ENCODE results near the gene GFOD2. TPM values are rescaled to one million over a fixed set of nuclear protein-coding genes. Genes with fewer than 3 reads are reported as not detected.

GFOD2 gene
- total and polyA plus RNA-seq, 9 donors = 8.3 to 15.9 (median 12.9) TPM

DNA sequence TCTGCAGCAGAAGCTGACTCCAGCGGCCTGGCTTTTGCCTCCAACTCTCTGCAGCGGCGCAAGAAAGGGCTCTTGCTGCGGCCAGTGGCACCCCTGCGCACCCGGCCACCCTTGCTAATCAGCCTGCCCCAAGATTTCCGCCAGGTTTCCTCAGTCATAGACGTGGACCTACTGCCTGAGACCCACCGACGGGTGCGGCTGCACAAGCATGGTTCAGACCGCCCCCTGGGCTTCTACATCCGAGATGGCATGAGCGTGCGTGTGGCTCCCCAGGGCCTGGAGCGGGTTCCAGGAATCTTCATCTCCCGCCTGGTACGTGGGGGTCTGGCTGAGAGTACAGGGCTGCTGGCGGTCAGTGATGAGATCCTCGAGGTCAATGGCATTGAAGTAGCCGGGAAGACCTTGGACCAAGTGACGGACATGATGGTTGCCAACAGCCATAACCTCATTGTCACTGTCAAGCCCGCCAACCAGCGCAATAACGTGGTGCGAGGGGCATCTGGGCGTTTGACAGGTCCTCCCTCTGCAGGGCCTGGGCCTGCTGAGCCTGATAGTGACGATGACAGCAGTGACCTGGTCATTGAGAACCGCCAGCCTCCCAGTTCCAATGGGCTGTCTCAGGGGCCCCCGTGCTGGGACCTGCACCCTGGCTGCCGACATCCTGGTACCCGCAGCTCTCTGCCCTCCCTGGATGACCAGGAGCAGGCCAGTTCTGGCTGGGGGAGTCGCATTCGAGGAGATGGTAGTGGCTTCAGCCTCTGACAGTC, 57.0 kb downstream of the GFOD2 start:
- no peak overlapping the region for H3K27ac ChIP-seq
- intact Hi-C loops (cut with DNase I) = loop anchor here in 2 of 4 donors (5.0 to 10.0 kb wide), 3 partner anchors 137 to 435 kb away; partner anchors contain the start of genes CTRL (in 1 of the 2), PSMB10 (in 1 of the 2), RIPOR1 (in 1 of the 2) and TMEM208 (in 1 of the 2)
- 84 to 93% (median 87%) methylated on average over 34 of the region's 34 CpGs for WGBS, 3 donors
- H3K4me3 ChIP-seq = no peak overlapping the region
- TF ChIP-seq EP300 (IDR thresholded peaks at IDR 0.05) = no peak
- no peak for TF ChIP-seq POLR2A (IDR thresholded peaks at IDR 0.05)
- TF ChIP-seq, protein P1, sequence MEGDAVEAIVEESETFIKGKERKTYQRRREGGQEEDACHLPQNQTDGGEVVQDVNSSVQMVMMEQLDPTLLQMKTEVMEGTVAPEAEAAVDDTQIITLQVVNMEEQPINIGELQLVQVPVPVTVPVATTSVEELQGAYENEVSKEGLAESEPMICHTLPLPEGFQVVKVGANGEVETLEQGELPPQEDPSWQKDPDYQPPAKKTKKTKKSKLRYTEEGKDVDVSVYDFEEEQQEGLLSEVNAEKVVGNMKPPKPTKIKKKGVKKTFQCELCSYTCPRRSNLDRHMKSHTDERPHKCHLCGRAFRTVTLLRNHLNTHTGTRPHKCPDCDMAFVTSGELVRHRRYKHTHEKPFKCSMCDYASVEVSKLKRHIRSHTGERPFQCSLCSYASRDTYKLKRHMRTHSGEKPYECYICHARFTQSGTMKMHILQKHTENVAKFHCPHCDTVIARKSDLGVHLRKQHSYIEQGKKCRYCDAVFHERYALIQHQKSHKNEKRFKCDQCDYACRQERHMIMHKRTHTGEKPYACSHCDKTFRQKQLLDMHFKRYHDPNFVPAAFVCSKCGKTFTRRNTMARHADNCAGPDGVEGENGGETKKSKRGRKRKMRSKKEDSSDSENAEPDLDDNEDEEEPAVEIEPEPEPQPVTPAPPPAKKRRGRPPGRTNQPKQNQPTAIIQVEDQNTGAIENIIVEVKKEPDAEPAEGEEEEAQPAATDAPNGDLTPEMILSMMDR (IDR thresholded peaks at IDR 0.05) = no peak
- no peaks in the 10 kb centered on the region for H3K27me3 ChIP-seq
- H3K9me3 ChIP-seq = no peaks in the 10 kb centered on the region
- peaks cover 8% of the 10 kb centered on the region for H3K4me1 ChIP-seq (ENCODE audit: insufficient read depth)
- peak in 2 of 5 donors; percentile 54 to 57 for DNase-seq
- no peaks in the 10 kb centered on the region for H3K36me3 ChIP-seq

DNA sequence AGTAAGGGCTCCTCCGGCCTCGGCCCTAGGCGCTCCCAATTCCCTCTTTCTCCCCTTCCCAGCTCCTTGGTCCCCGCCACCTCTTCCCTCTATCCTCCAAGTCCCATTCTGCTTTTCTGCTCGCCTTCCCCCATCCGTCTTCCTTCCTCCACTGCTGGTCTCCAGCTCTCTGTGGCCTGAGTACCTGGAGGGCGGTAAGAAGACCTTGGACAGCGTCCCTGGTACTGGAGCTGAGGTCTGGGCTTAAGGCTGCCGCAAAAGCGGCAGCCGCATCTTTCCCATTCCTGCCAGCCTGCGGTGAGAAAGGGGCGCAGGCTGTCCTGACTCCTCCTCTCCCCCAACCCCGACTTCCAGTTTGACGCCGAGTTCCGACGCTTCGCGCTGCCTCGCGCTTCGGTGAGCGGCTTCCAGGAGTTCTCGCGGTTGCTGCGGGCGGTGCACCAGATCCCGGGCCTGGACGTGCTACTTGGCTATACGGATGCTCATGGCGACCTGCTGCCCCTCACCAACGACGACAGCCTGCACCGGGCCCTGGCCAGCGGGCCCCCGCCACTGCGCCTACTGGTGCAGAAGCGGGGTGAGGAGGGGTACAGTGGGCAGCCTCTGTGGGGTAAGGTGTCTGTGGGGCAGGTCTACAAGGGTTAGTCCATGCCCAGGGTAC, 57.9 kb downstream of the GFOD2 start:
- peak overlapping the region; percentile 31 to 88 for H3K27ac ChIP-seq
- whole genome bisulfite sequencing, 3 donors = 5 to 11% (median 7%) methylated on average over 24 to 39 of the region's 39 CpGs
- intact Hi-C loops (cut with DNase I) = loop anchor here in 2 of 4 donors (5.0 to 10.0 kb wide), 3 partner anchors 136 to 434 kb away; partner anchors contain the start of genes CTRL (in 1 of the 2), PSMB10 (in 1 of the 2), RIPOR1 (in 1 of the 2) and TMEM208 (in 1 of the 2)
- TF ChIP-seq POLR2A (IDR thresholded peaks at IDR 0.05) = no peak
- DNase-seq = peak in 1 of 5 donors; percentile 61
- H3K4me3 ChIP-seq = peak overlapping the region; percentile 90
- H3K36me3 ChIP-seq = no peaks in the 10 kb centered on the region
- no peaks in the 10 kb centered on the region for H3K27me3 ChIP-seq
- peaks cover 8% of the 10 kb centered on the region for H3K4me1 ChIP-seq (ENCODE audit: insufficient read depth)
- no peaks in the 10 kb centered on the region for H3K9me3 ChIP-seq

DNA sequence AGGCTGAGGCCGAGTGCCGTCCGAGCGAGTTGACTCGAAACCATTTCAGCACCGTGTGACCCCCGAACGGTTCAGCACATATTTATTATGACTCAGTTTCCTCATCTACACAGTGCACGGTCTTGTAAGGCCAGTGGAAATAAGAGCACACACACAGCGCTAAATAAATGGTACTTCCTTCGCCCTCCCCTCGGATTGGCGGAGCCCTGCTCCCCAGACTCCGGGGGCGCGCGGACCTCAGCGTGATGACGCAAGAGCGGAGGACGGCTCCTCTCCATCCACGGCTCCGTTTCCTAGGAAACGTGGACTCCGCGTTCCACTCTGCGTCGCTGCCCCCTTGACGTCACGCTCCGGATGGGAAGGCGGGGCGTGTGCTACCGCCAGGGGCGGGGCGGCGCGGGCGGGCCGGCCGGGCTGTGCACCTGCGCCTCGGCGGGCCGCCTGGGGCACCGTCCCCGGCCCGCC, 58.5 kb downstream of the GFOD2 start, which contains the start of gene PARD6A:
PARD6A (plus strand) TSS at position 397 of the 465 bp plus-strand sequence. CDS start 79 bp downstream, outside the sequence.
- intact Hi-C loops (cut with DNase I) = loop anchor here in 2 of 4 donors (5.0 to 10.0 kb wide), 3 partner anchors 136 to 433 kb away; partner anchors contain the start of genes CTRL (in 1 of the 2), PSMB10 (in 1 of the 2), RIPOR1 (in 1 of the 2) and TMEM208 (in 1 of the 2)
- peak; percentile 81 for TF ChIP-seq EP300 (IDR thresholded peaks at IDR 0.05)
- no peak for TF ChIP-seq POLR2A (IDR thresholded peaks at IDR 0.05)
- Histone ChIP-seq H3K4me1 (ENCODE audit: insufficient read depth) (peaks cover 5% of the 10 kb centered on the region), H3K4me3 (peak within 1 kb of the TSS; percentile 90), H3K9me3 (no peaks in the 10 kb centered on the region), H3K27me3 (no peaks in the 10 kb centered on the region), H3K36me3 (no peaks in the 10 kb centered on the region), H3K27ac (peak within 1 kb of the TSS; percentile 82 to 88)
- 0 to 1% (median 0%) methylated on average over 35 to 48 of the region's 48 CpGs for WGBS, 3 donors
- peak; percentile 94 to 97 (median 97) for DNase-seq

DNA sequence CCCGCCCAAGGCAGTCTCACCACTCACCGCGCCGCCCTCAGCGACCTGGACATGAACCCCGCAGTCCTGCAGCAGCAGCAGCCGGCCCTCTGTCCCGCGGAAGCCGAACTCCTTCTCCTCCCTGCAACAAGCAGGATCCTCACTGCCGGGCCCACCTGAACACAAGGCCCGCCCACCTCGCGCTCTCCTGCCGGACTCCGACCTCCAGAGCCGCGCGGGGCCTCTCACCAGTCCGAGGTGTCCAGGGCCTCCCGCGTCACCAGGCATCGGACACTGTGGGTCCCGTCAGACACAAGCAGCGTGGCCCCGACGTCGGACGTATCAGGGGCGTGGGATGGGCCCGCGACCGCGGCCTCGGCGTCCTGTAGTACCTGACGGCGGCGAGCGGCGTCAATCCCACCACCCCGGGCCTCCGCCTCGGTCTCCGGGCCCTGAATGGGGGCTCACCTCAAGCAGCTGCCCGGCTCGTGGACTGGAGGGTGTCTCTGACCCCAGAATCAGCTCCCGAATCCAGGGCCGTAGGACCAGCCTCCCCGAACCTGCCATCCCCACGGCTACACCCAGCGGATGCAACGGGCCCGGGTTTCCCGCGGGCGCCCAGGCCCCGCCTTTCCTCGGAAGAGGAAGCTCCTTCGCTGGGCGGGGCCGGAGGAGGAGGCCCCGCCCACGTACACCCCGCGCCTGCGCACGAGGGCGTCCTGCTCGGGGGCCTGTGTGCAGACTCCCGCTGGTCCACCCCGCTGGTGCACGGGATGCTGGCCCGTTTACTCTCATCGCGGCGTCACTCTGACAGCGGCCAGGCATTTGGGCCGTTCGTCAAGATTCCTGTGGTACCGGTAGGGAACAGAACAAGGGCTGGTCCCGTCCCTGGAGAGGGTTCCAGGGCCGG, 59.2 kb downstream of the GFOD2 start, which contains the start of gene ACD:
ACD (minus strand) TSS at position 586 of the 889 bp plus-strand sequence; CDS start at position 546, 40 bp downstream.
- H3K36me3 ChIP-seq = no peaks in the 10 kb centered on the region
- H3K27me3 ChIP-seq = no peaks in the 10 kb centered on the region
- H3K9me3 ChIP-seq = no peaks in the 10 kb centered on the region
- TF ChIP-seq, protein P1 (IDR thresholded peaks at IDR 0.05) = no peak
- peak; percentile 95 for TF ChIP-seq POLR2A (IDR thresholded peaks at IDR 0.05)
- H3K27ac ChIP-seq = peak within 1 kb of the TSS; percentile 82 to 88
- H3K4me1 ChIP-seq (ENCODE audit: insufficient read depth) = peaks cover 5% of the 10 kb centered on the region
- intact Hi-C loops (cut with DNase I) = loop anchor here in 2 of 4 donors (5.0 to 10.0 kb wide), 3 partner anchors 135 to 433 kb away; partner anchors contain the start of genes CTRL (in 1 of the 2), PSMB10 (in 1 of the 2), RIPOR1 (in 1 of the 2) and TMEM208 (in 1 of the 2)
- peak; percentile 89 to 96 (median 92) for DNase-seq
- H3K4me3 ChIP-seq = peak within 1 kb of the TSS; percentile 90
- WGBS, 3 donors = 0 to 1% (median 0%) methylated on average over 74 to 83 of the region's 83 CpGs
